DOHH2 (cell line): Measurements from ENCODE around the gene SPTLC2.

Experiments used
- CTCF ChIP-seq: fragments of 200-600 bp; sonication (generic); IDR thresholded peaks from one replicate; pipeline ENCODE4 v1.5.1; 2014; ENCODE audit warnings: antibody characterized with exemption, mild to moderate bottlenecking, low read depth, low read length; ENCODE audit not compliant: poor library complexity, severe bottlenecking
- EZH2phosphoT487 ChIP-seq: fragments of 200-600 bp; sonication (generic); IDR thresholded peaks from 2 replicates; pipeline ENCODE4 v1.6.1; 2017; ENCODE audit warnings: borderline replicate concordance, mild to moderate bottlenecking, antibody characterized with exemption, low read length, moderate library complexity, mixed read lengths

- TF ChIP-seq CTCF = no peak
- TF ChIP-seq EZH2phosphoT487 = no peak
These were observed 59.0 kb downstream of the SPTLC2 start for GRCh38 chr14:77557391-77557790.
